ENCODE measurements around the gene IRX5. TPM values are rescaled to one million over a fixed set of nuclear protein-coding genes. Genes with fewer than 3 reads are reported as not detected.

IRX5 gene
- total RNA-seq, 1 experiment from 2014 or later: 0.86 TPM

DNA sequence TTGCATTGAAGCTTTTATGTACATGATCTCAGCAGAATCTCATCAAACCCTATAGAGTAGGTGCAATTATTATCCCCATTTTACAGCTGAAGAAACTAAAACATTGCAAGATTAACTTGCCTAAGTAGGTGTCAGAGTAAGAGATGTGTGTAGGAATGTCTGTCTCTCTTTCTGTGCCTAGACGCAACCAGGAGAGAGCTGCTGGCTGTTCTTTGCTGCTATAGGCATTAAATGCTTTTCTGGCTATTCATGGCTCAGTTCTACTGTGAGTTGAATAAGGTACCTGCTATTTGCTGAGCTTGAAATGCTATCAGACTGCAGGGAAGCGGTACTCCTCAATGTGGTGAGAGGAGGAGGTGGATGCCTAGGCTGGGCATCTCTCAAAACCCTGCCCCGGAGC is 17.0 kb downstream of the IRX5 start:
- CTCF ChIA-PET: interaction anchor here (1.0 kb wide), 1 partner anchor 11 kb away, joined by 3 read pairs; no protein-coding TSS in a partner anchor
- no TSS peak for BruUV-seq (replicated peaks)

DNA sequence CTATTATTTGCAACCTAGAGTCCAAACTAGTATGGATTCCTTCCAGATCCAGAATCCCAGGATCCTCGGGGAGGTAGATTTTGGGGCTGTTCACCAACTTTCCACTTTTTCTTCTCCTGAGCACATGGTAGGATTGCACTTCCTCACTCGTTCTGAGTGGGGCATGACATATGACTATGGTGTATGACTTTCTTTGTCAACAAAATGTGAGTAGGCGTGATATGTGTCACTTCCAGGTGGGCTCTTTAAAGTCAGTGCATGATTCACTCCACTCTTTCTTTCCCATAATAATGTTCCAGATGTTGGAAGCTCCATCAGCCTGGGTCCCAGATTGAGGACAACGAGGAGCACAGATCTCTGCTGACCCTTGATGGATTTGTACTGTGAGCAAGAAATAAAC is 21.5 kb downstream of the IRX5 start:
- POLR2A ChIA-PET: no interaction called here

More for the DNA sequence above, 17.0 kb downstream of the IRX5 start:
- no peak for DNase-seq (ENCODE audit: low read depth, low spot score)
- H3K4me1 ChIP-seq (ENCODE audit: control insufficient read depth in 1 of 2, insufficient read depth in 2 of 2, low read length in 2 of 2): no peaks in the 10 kb centered on the region
- no peak overlapping the region for H3K4me2 ChIP-seq (ENCODE audit: low read length)
- H2AFZ ChIP-seq (ENCODE audit: low read depth, low read length, poor library complexity, severe bottlenecking): no peak overlapping the region
- no peaks in the 10 kb centered on the region for H3K36me3 ChIP-seq (ENCODE audit: control insufficient read depth in 1 of 2, insufficient read depth in 2 of 2, low read length in 2 of 2)
- ChIA-PET POLR2A (no interaction called here), RAD21 (ENCODE audit: low non-redundant PET in 1 of 2, low total read pairs in 2 of 2, uncharacterized antibody in 2 of 2, unreplicated experiment in 2 of 2) (no interaction called here)
- TF ChIP-seq JUND (IDR thresholded peaks at IDR 0.05) (no peak), SP1 (IDR thresholded peaks at IDR 0.05; ENCODE audit: low read depth) (no peak), SRF (IDR thresholded peaks at IDR 0.05; ENCODE audit: low read depth) (no peak), EGR1 (IDR thresholded peaks at IDR 0.05; ENCODE audit: low read depth) (no peak), RAD21 (IDR thresholded peaks at IDR 0.05; ENCODE audit: low read depth) (no peak), CEBPB (IDR thresholded peaks at IDR 0.05; ENCODE audit: low read depth) (no peak), POLR2AphosphoS5 (IDR thresholded peaks at IDR 0.05; ENCODE audit: low read depth, low read length) (no peak)
- TF ChIP-seq, protein P1, sequence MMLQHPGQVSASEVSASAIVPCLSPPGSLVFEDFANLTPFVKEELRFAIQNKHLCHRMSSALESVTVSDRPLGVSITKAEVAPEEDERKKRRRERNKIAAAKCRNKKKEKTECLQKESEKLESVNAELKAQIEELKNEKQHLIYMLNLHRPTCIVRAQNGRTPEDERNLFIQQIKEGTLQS (IDR thresholded peaks at IDR 0.05): no peak
- TF ChIP-seq, protein P2, sequence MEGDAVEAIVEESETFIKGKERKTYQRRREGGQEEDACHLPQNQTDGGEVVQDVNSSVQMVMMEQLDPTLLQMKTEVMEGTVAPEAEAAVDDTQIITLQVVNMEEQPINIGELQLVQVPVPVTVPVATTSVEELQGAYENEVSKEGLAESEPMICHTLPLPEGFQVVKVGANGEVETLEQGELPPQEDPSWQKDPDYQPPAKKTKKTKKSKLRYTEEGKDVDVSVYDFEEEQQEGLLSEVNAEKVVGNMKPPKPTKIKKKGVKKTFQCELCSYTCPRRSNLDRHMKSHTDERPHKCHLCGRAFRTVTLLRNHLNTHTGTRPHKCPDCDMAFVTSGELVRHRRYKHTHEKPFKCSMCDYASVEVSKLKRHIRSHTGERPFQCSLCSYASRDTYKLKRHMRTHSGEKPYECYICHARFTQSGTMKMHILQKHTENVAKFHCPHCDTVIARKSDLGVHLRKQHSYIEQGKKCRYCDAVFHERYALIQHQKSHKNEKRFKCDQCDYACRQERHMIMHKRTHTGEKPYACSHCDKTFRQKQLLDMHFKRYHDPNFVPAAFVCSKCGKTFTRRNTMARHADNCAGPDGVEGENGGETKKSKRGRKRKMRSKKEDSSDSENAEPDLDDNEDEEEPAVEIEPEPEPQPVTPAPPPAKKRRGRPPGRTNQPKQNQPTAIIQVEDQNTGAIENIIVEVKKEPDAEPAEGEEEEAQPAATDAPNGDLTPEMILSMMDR (IDR thresholded peaks at IDR 0.05 in 2 of 3, conservative IDR thresholded peaks at IDR 0.05 in 1 of 3; ENCODE audit: borderline replicate concordance in 1 of 3, insufficient read depth in 1 of 3, low read depth in 2 of 3, low read length in 2 of 3): no peak
- no peak overlapping the region for H3K9ac ChIP-seq (ENCODE audit: low read length)
- H3K79me2 ChIP-seq (ENCODE audit: insufficient read depth, low read length): no peaks in the 10 kb centered on the region
- H3K27me3 ChIP-seq (ENCODE audit: insufficient read depth, low read length): peaks cover 34% of the 10 kb centered on the region; the same call in 1 of the 2 replicates
- no peaks in the 10 kb centered on the region for H4K20me1 ChIP-seq (ENCODE audit: insufficient read depth)
- H3K9me3 ChIP-seq (ENCODE audit: control insufficient read depth in 1 of 2, insufficient read depth in 1 of 2, low read depth in 1 of 2, low read length in 2 of 2): no peaks in the 10 kb centered on the region
- intact Hi-C loops (cut with micrococcal nuclease): loop anchor here (10.0 kb wide), 1 partner anchor 307 kb away; no protein-coding TSS in a partner anchor
- H3K9me2 ChIP-seq (ENCODE audit: insufficient read depth): no peaks in the 10 kb centered on the region
- no peak overlapping the region for H3K27ac ChIP-seq (ENCODE audit: low read depth, low read length)
- ATAC-seq: no peak
- no peak overlapping the region for H3K4me3 ChIP-seq (replicated peaks in 1 of 2; ENCODE audit: low read depth in 1 of 2, low read length in 2 of 2)

More for the DNA sequence above, 21.5 kb downstream of the IRX5 start:
- Histone ChIP-seq H4K20me1 (ENCODE audit: insufficient read depth) (no peaks in the 10 kb centered on the region), H3K9ac (ENCODE audit: low read length) (no peak overlapping the region), H3K27ac (ENCODE audit: low read depth, low read length) (no peak overlapping the region), H3K9me3 (ENCODE audit: control insufficient read depth in 1 of 2, insufficient read depth in 1 of 2, low read depth in 1 of 2, low read length in 2 of 2) (no peaks in the 10 kb centered on the region), H3K36me3 (ENCODE audit: control insufficient read depth in 1 of 2, insufficient read depth in 2 of 2, low read length in 2 of 2) (no peaks in the 10 kb centered on the region), H3K4me3 (replicated peaks in 1 of 2; ENCODE audit: low read depth in 1 of 2, low read length in 2 of 2) (no peak overlapping the region), H3K79me2 (ENCODE audit: insufficient read depth, low read length) (no peaks in the 10 kb centered on the region), H3K27me3 (ENCODE audit: insufficient read depth, low read length) (peaks cover 17% of the 10 kb centered on the region; the same call in 1 of the 2 replicates), H3K4me2 (ENCODE audit: low read length) (no peak overlapping the region), H3K9me2 (ENCODE audit: insufficient read depth) (no peaks in the 10 kb centered on the region), H3K4me1 (ENCODE audit: control insufficient read depth in 1 of 2, insufficient read depth in 2 of 2, low read length in 2 of 2) (no peaks in the 10 kb centered on the region), H2AFZ (ENCODE audit: low read depth, low read length, poor library complexity, severe bottlenecking) (no peak overlapping the region)
- no TSS peak for BruUV-seq (replicated peaks)
- RAD21 ChIA-PET (ENCODE audit: low non-redundant PET in 1 of 2, low total read pairs in 2 of 2, uncharacterized antibody in 2 of 2, unreplicated experiment in 2 of 2): no interaction called here
- no peak for DNase-seq (ENCODE audit: low read depth, low spot score)
- TF ChIP-seq ZNF274 (IDR thresholded peaks at IDR 0.05; ENCODE audit: low read depth, low read length) (no peak), EGR1 (IDR thresholded peaks at IDR 0.05; ENCODE audit: low read depth) (no peak)
- TF ChIP-seq, protein P3, sequence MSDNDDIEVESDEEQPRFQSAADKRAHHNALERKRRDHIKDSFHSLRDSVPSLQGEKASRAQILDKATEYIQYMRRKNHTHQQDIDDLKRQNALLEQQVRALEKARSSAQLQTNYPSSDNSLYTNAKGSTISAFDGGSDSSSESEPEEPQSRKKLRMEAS (IDR thresholded peaks at IDR 0.05): no peak
- intact Hi-C loops (cut with micrococcal nuclease): loop anchor here (10.0 kb wide), 3 partner anchors 667 to 1397 kb away; partner anchors contain the start of gene IRX3
- ATAC-seq: no peak
- CTCF ChIA-PET: no interaction called here
